Measurements from ENCODE around the gene RBMS1. TPM values are rescaled to one million over a fixed set of nuclear protein-coding genes. Genes with fewer than 3 reads are reported as not detected.

Gene RBMS1
- total and polyA plus RNA-seq, 4 experiments from 2014 or later = 101 to 131 (median 112) TPM

GRCh38 chr2:160464017-160464416, 29.6 kb downstream of the RBMS1 start:
- Mint-ChIP-seq H3K4me3 (peak overlapping the region in 3 of 8 donors; percentile 2 to 25 (median 20)), H3K4me1 (peaks cover 39 to 90% (median 72%) of the 10 kb centered on the region in 4 donors), H3K27me3 (no peaks in the 10 kb centered on the region), H3K36me3 (peaks cover 0 to 7% of the 10 kb centered on the region in 2 donors), H3K9me3 (no peaks in the 10 kb centered on the region), H3K27ac (peak overlapping the region in 4 of 7 donors; percentile 2 to 36 (median 12))
- Histone ChIP-seq H3K27me3 (ENCODE audit: insufficient read depth, low read length) (no peaks in the 10 kb centered on the region), H3K9me3 (ENCODE audit: control insufficient read depth in 1 of 2, low read length in 2 of 2) (no peaks in the 10 kb centered on the region), H3K27ac (ENCODE audit: low read depth, low read length) (no peak overlapping the region), H3K36me3 (ENCODE audit: insufficient read depth, low read length) (no peaks in the 10 kb centered on the region), H3K4me1 (ENCODE audit: insufficient read depth, low read length) (peaks cover 37% of the 10 kb centered on the region), H3K4me3 (ENCODE audit: low read length in 2 of 2) (no peak overlapping the region)
- ChIA-PET POLR2A (ENCODE audit: partially characterized antibody) (no interaction called here), CTCF (ENCODE audit: partially characterized antibody) (no interaction called here)
- intact Hi-C loops (cut with micrococcal nuclease) = no loop called here
- no peak for DNase-seq

- Histone ChIP-seq H3K4me1 (ENCODE audit: insufficient read depth, low read length) (peaks cover 38% of the 10 kb centered on the region), H3K36me3 (ENCODE audit: insufficient read depth, low read length) (no peaks in the 10 kb centered on the region), H3K27me3 (ENCODE audit: insufficient read depth, low read length) (no peaks in the 10 kb centered on the region), H3K9me3 (ENCODE audit: control insufficient read depth in 1 of 2, low read length in 2 of 2) (no peaks in the 10 kb centered on the region), H3K4me3 (ENCODE audit: low read length in 2 of 2) (no peak overlapping the region), H3K27ac (ENCODE audit: low read depth, low read length) (no peak overlapping the region)
- H3K4me3 Mint-ChIP-seq = peak overlapping the region in 3 of 8 donors; percentile 21 to 38 (median 29)
- CTCF ChIA-PET (ENCODE audit: partially characterized antibody) = no interaction called here
- H3K27ac Mint-ChIP-seq = no peak overlapping the region
- intact Hi-C loops (cut with micrococcal nuclease) = no loop called here
- POLR2A ChIA-PET (ENCODE audit: partially characterized antibody) = no interaction called here
- H3K27me3 Mint-ChIP-seq = no peaks in the 10 kb centered on the region
- peaks cover 0 to 7% of the 10 kb centered on the region in 2 donors for H3K36me3 Mint-ChIP-seq
- DNase-seq = no peak
- no peaks in the 10 kb centered on the region for H3K9me3 Mint-ChIP-seq
- peaks cover 37 to 90% (median 69%) of the 10 kb centered on the region in 4 donors for H3K4me1 Mint-ChIP-seq
These were observed 30.4 kb downstream of the RBMS1 start for GRCh38 chr2:160463245-160463644.

DNA sequence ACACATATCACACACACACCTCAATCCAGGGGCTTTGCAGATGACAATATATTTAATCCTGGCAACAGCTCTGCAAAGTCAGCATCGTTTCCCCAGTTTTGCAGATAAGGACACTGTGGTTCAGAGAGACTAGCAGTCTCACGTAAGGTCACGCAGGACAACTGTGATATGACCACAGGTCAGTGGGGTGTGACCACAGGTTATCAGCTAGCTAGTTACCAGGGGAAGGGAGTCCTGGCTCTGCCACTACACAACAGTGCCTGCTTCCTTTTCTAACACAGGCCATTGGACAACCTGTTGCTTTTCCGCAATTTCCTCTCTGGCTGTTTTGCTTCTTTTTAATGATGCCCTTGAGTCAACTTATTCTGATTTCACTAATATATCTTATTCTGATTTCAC, 33.3 kb downstream of the RBMS1 start:
- no peaks in the 10 kb centered on the region for H3K27me3 Mint-ChIP-seq
- peaks cover 31 to 82% (median 61%) of the 10 kb centered on the region in 4 donors for H3K4me1 Mint-ChIP-seq
- Histone ChIP-seq H3K4me1 (ENCODE audit: insufficient read depth, low read length) (peaks cover 16% of the 10 kb centered on the region), H3K9me3 (ENCODE audit: control insufficient read depth in 1 of 2, low read length in 2 of 2) (no peaks in the 10 kb centered on the region), H3K27me3 (ENCODE audit: insufficient read depth, low read length) (no peaks in the 10 kb centered on the region), H3K27ac (ENCODE audit: low read depth, low read length) (no peak overlapping the region), H3K36me3 (ENCODE audit: insufficient read depth, low read length) (no peaks in the 10 kb centered on the region), H3K4me3 (ENCODE audit: low read length in 2 of 2) (no peak overlapping the region)
- CTCF ChIA-PET (ENCODE audit: partially characterized antibody) = interaction anchor here (1.1 kb wide), 1 partner anchor 31 kb away, joined by 3 read pairs; no protein-coding TSS in a partner anchor
- peak overlapping the region in 1 of 7 donors; percentile 84 for H3K27ac Mint-ChIP-seq
- no peak for DNase-seq
- no peak overlapping the region for H3K4me3 Mint-ChIP-seq
- no peaks in the 10 kb centered on the region for H3K9me3 Mint-ChIP-seq
- peaks cover 3 to 13% of the 10 kb centered on the region in 2 donors for H3K36me3 Mint-ChIP-seq
- POLR2A ChIA-PET (ENCODE audit: partially characterized antibody) = interaction anchor here (0.8 kb wide), 1 partner anchor 224 kb away, joined by 3 read pairs; no protein-coding TSS in a partner anchor
- intact Hi-C loops (cut with micrococcal nuclease) = no loop called here

GRCh38 chr2:160459538-160460332, 33.9 kb downstream of the RBMS1 start:
- H3K36me3 Mint-ChIP-seq = peaks cover 3 to 16% of the 10 kb centered on the region in 2 donors
- peak overlapping the region in 4 of 8 donors; percentile 3 to 58 (median 18) for H3K4me3 Mint-ChIP-seq
- no peaks in the 10 kb centered on the region for H3K9me3 ChIP-seq (ENCODE audit: control insufficient read depth in 1 of 2, low read length in 2 of 2)
- H3K4me3 ChIP-seq (ENCODE audit: low read length in 2 of 2) = no peak overlapping the region
- H3K27me3 ChIP-seq (ENCODE audit: insufficient read depth, low read length) = no peaks in the 10 kb centered on the region
- peak overlapping the region in 1 of 7 donors; percentile 84 for H3K27ac Mint-ChIP-seq
- H3K27ac ChIP-seq (ENCODE audit: low read depth, low read length) = no peak overlapping the region
- DNase-seq = no peak
- ChIA-PET CTCF (ENCODE audit: partially characterized antibody) (interaction anchor here (1.1 kb wide), 1 partner anchor 30 kb away, joined by 3 read pairs; no protein-coding TSS in a partner anchor), POLR2A (ENCODE audit: partially characterized antibody) (no interaction called here)
- intact Hi-C loops (cut with micrococcal nuclease) = no loop called here
- H3K4me1 Mint-ChIP-seq = peaks cover 31 to 83% (median 58%) of the 10 kb centered on the region in 4 donors
- peaks cover 17% of the 10 kb centered on the region for H3K4me1 ChIP-seq (ENCODE audit: insufficient read depth, low read length)
- H3K27me3 Mint-ChIP-seq = no peaks in the 10 kb centered on the region
- H3K36me3 ChIP-seq (ENCODE audit: insufficient read depth, low read length) = no peaks in the 10 kb centered on the region
- no peaks in the 10 kb centered on the region for H3K9me3 Mint-ChIP-seq

- Histone ChIP-seq H3K9me3 (ENCODE audit: control insufficient read depth in 1 of 2, low read length in 2 of 2) (no peaks in the 10 kb centered on the region), H3K27me3 (ENCODE audit: insufficient read depth, low read length) (no peaks in the 10 kb centered on the region), H3K4me3 (ENCODE audit: low read length in 2 of 2) (no peak overlapping the region), H3K36me3 (ENCODE audit: insufficient read depth, low read length) (no peaks in the 10 kb centered on the region), H3K4me1 (ENCODE audit: insufficient read depth, low read length) (peaks cover 19% of the 10 kb centered on the region), H3K27ac (ENCODE audit: low read depth, low read length) (no peak overlapping the region)
- no peak for DNase-seq
- intact Hi-C loops (cut with micrococcal nuclease) = no loop called here
- POLR2A ChIA-PET (ENCODE audit: partially characterized antibody) = no interaction called here
- H3K36me3 Mint-ChIP-seq = peaks cover 3 to 16% of the 10 kb centered on the region in 2 donors
- H3K9me3 Mint-ChIP-seq = no peaks in the 10 kb centered on the region
- CTCF ChIA-PET (ENCODE audit: partially characterized antibody) = no interaction called here
- H3K27me3 Mint-ChIP-seq = no peaks in the 10 kb centered on the region
- no peak overlapping the region for H3K27ac Mint-ChIP-seq
- no peak overlapping the region for H3K4me3 Mint-ChIP-seq
- H3K4me1 Mint-ChIP-seq = peaks cover 28 to 76% (median 53%) of the 10 kb centered on the region in 4 donors
These were observed 34.7 kb downstream of the RBMS1 start for GRCh38 chr2:160458718-160459453.

GRCh38 chr2:160457588-160457987, 36.0 kb downstream of the RBMS1 start:
- no peak overlapping the region for H3K4me3 ChIP-seq (ENCODE audit: low read length in 2 of 2)
- CTCF ChIA-PET (ENCODE audit: partially characterized antibody) = interaction anchor here (0.8 to 1.3 kb wide), 3 partner anchors 16 to 360 kb away, joined by 3 read pairs; no protein-coding TSS in a partner anchor
- Mint-ChIP-seq H3K36me3 (peaks cover 3 to 16% of the 10 kb centered on the region in 2 donors), H3K4me1 (peaks cover 25 to 64% (median 46%) of the 10 kb centered on the region in 4 donors), H3K27ac (peak overlapping the region in 3 of 7 donors; percentile 33 to 62 (median 43)), H3K4me3 (peak overlapping the region in 3 of 8 donors; percentile 2 to 46 (median 43)), H3K27me3 (no peaks in the 10 kb centered on the region), H3K9me3 (no peaks in the 10 kb centered on the region)
- no peak for DNase-seq
- intact Hi-C loops (cut with micrococcal nuclease) = no loop called here
- H3K27me3 ChIP-seq (ENCODE audit: insufficient read depth, low read length) = no peaks in the 10 kb centered on the region
- peaks cover 22% of the 10 kb centered on the region for H3K4me1 ChIP-seq (ENCODE audit: insufficient read depth, low read length)
- no peaks in the 10 kb centered on the region for H3K9me3 ChIP-seq (ENCODE audit: control insufficient read depth in 1 of 2, low read length in 2 of 2)
- POLR2A ChIA-PET (ENCODE audit: partially characterized antibody) = no interaction called here
- H3K36me3 ChIP-seq (ENCODE audit: insufficient read depth, low read length) = no peaks in the 10 kb centered on the region
- no peak overlapping the region for H3K27ac ChIP-seq (ENCODE audit: low read depth, low read length)
